Measurements from ENCODE around the gene ACCS.

- no peak for TF ChIP-seq CTCF (conservative IDR thresholded peaks at IDR 0.05 in 1 of 2, IDR thresholded peaks at IDR 0.05 in 1 of 2; ENCODE audit: extremely low read depth in 1 of 2, insufficient read depth in 1 of 2, low read depth in 1 of 2, low read length in 2 of 2)
- no peak for TF ChIP-seq EZH2 (IDR thresholded peaks at IDR 0.05; ENCODE audit: borderline replicate concordance, low read length)
Measured at GRCh38 chr11:44049832-44050231, 16.2 kb upstream of the ACCS start.

All from mammary epithelial cell (primary cell).